HG03378 (cell line): ENCODE measurements around the gene TRIM17.

Source experiments
- ATAC-seq: cut with Tn5 transposase; IDR thresholded peaks from one replicate; pipeline ENCODE4 v1.9.1; 2021; ENCODE audit warnings: mild to moderate bottlenecking, moderate library complexity; ENCODE audit not compliant: unreplicated experiment

TRIM17 gene

DNA sequence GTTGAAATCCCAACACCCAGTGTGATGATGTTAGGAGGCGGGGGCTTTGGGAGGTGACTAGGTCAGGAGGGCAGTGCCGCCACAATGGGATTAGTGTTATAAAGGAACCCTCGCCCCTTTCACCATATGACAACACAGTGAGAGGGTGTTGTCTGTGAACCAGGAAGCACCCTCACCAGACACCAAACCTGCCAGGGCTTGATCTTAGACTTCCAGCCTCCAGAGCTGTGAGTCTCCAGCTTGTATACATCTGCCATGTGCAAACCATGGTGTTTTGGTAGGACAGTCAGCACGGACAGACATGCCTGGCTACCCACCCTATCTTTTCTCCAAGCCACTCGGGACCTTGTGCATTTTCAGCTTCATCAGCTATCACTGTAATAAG lies 14.0 kb downstream of the TRIM17 start:
- ATAC-seq: no peak

DNA sequence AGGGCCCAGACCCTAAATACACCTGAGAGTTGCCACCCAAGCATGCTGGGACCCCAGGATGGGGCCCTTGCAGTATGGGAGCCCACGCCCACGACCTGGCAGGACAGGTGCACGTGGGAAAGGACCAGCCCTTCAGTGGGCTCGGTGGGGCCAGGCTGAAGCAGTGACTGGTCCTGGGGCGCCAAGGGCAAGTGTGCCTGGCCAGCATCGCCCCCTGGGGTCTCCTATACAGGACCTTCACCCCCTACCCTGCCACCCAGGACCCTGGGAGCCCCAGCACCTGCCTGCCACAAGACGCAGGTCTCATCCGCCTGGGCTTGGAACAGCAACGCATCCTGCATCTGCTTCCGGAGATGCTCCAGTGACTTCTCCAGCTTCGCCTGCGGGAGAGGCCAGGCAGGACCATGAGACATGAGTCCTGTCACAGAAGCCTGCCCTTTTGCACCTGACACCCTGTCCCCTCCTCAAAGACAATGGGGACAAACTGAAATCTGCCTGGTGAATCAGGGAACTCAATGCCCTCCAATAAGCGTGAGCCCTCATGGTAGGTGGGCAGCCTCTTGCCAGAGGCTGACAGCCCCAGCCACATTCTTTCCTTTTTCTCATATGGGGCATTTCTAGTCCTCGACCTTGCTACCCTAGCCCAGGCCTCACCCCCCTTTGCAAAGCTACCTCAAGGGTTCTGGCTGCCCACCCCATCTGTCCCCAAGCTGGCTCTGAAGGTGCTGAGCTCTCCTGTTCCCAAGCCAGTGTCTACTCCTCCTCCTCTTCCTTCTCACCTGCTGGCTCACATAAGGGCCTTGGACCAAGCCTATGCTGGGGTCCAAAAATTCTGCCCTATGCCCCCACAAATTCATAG lies 14.7 kb downstream of the TRIM17 start:
- no peak for ATAC-seq

DNA sequence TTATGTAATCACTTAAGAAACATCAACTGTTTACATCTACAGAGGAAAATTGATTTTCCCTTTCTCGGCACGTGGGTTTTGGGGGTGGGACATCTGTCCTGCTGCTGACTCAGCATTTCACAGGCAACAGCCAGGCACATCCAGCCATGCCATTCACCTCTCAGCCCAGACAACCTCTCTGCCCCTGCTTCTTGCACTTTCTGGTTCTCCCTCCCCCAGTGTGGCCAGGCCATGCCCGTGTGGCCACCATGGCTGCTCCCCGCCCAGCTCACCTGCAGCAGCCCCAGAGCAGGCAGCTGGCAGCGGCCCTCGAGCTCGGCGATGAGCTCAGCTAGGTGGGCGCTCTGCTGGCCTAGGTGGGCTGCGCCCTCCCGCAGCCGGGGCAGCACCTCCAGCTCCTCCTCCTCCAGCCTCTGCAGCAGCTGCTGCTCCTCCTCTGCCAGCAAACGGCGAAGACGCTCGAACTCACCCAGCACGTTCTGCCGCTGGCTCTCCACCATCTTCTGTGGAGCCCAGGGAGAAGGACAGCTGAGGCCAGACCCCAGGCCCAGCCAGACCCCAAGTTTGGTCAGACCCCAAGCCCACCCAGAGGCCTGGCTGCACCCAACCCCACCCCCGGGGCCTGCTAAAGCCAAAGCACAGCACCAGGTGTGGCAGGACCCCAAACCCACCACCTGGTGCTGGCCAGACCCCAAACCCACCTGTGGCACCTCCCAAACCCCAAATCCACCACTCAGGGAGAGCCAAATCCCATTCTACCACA lies 15.8 kb downstream of the TRIM17 start:
- no peak for ATAC-seq

DNA sequence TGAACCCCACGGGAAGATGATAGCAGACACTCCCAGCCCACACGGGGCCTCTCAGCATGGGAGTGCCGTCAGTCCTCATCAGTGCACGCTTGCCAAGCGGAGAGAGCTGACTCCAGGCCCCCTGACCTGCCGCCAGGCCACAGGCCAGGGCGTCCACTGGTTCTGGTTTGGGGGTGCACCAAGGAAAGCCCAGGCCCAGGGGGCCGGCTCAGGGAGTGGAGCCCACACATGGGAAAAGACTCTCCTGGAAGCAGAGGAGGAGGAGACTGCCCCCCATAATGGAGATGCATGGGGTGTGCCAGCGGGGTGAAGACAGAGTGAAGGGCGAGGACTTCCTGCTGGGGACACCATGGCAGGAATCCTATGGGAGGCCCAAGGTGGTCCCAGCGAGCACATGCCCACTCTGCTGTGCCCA lies 16.4 kb downstream of the TRIM17 start:
- ATAC-seq: no peak

DNA sequence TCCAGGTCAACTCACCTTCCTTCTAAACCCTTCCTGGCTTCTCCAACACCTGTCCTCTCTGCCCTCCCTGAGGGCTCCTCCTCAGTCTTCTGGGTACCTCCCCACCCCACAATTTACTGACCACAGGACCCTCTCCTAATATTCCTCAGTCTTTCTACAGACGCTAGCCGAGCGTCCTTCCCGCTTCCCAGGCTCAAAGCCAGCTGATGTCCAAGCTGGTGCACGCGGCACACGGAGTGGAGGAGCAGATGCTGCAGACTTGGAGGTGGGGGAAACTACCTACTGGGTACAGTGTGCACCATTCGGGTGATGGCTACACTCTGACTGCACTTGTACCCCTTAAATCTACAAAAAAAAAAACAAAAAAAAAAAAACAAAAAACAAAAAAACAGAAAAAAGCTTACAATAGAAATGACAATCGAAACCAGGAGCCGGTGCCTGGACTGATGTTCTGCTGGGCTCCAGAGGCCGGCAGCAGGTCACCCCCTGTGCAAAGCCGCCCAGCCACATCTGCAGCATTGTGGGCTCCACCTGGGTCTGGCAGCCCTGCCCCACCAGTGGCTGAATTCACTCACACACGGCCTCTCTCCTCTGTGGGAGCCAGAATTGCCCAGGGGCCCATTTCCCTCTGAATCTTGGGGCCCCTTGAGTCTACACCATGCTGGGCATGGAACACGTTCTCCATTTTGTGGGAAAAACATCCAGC lies 17.0 kb downstream of the TRIM17 start:
- no peak for ATAC-seq

DNA sequence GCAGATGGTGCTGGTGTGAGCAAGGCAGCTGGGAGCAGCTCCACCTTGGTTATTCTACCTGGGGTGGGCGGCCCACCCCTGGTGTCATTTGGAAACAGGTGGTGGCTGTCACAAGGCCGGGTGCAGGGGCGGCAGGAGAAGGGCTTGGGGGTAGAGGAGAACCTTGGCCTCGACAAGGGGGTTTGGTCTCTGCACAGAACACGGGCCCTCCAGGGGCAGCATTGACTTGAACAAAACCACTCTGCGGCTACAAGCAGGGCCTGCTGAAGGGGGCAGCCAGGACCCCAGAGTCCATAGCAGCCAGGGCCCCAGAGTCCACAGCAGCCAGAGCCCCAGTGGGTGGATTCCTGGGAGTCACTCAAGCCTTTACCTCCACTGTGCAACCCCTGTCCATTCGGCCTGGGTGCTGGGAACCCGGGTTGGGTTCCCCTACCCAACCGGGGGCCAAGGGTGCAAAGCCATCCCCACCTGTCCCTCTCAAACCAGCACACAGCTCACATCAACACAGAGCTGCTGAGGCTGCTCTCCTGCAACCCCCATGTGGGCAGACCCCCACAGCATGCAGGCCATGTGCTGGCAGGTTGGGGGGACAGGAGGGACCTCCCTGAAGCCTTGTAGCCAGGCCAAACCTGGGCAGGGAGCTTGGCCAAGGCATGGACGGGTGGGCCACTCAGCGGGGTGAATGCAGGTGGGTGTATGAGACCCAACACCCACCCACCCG lies 17.8 kb downstream of the TRIM17 start:
- ATAC-seq: no peak

DNA sequence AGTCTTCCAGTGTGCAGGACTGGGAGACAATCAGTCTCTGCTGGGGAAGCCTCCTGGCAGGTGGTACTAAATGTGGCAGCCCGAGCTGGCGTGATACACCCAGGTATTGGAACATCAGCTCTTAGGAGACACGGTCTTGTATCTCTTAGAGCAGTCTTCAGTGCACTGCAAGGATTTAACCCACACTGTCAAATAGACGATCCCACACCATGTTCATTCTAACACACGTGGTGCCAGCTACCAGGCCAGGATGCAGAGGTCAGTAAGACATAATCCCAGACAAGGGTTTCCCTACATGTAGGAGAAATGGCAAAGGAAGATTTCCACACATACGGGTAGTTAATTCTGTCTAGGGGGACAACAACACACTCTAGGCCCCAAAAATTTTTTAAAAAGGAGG lies 18.7 kb downstream of the TRIM17 start:
- no peak for ATAC-seq

DNA sequence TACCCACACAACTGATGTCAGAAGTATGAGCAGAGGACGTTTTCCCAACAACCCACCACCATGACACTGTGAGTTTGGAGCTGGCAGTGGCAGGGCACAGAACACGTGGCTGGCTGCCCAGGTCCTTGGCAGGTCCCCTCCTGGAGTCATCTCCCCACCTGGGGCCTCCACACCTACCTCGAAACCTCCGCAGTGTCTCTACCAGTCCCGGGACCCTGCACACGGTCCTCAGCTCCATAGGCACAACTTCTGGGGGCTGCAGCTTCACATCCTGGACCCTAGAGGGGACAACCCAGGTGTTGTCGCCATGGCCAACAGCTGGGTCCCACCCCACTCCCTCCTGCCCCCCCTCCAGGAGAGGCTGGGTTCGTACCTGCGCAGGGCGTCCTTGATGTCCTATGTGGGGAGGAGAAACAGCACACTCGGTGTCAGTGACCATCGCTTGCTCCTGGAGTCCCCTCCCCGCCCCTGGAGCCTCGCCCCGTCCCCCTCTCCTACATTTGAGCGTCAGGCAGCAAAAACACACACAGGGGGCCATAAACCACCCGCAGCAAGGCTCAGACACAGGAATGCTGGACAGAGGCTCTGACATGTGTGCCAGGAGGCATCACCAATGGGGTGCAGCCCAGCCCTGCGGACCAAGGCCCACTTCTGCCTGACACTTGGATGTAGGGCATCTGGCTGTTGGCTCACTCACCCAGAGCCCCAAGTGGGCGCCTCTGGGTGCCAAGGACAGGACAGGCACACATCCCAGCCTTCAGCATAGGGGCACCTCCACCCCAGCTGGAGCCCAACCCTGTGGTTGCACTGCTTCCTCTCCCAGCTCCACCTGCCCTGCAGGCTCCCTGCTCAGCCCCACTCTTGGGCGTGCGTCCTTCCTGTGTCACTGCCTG lies 19.6 kb downstream of the TRIM17 start:
- no peak for ATAC-seq

DNA sequence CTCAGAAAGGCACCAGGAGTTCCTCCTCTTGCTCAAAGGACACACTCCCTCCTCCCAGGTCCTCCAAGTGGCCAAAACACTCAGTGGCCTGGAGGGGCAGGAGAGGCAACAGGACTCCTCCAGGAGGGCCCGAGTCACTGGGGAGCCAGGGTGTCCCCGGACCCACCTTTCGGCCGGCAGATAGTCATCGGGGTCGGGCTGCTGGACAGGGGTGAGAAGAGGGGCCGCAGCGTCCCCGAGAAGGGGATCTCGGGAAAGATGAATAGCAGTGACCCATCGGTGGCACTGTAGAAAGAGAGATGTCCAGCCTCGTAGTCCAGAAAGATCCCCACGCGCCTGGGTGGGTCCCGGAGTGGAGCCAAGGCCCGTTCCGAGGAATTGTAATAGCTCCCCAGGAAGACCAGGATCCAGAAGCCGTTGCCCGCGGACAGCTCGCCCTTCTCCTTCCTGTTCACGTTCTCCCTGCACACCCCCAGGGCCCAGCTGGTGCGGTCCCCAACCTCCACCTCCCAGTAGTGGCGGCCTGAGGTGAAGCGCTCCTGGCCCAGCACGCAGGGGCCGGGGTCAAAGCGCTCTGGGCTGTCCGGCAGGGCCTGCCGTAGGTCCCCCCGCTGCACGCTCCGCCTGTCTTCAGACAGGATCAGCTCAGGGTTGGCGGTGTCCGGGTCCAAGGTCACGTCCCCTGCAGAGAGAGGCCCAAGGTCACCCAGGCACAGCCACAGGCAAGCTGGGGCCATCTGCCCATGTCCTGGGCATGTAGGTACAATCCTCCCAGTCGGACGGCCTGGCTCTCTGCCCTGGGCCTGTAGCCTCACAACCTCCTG lies 21.9 kb downstream of the TRIM17 start:
- ATAC-seq: no peak

DNA sequence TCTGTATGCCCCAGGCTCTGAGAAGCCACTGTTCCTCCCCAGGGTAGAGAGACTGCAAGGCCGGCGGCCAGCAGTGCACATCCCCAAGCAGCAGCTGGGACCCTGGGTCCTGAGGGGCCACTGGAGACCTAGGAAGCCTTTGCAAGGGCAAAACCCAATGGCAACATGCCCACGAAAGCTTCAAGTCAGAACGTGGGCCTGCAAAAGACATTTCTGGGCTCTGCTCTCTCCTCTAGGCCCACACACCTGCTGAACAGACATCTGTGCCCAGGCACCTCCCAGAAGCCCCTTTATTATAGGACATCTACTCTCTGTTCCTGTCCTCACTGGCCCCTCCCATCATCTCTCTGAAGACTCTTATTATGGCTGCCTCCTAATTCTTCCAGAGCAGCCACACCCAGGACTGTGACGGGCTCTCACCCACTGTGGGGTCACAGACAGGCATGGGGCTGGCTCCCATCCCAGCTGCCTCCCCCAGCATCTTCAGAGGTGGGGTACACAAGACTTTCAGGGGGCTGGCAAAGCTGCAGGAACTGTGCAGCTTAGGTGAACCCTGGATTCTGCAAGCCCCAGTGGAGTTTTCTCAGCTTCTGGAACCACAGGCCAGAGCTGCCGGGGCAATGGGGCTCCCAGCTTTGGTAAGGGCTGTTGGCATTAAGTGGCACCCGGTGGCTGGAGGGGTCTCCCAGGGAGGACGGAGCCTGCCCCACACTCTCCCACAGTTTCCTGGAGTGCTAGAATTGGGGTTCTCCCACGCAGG lies 22.7 kb downstream of the TRIM17 start:
- no peak for ATAC-seq

DNA sequence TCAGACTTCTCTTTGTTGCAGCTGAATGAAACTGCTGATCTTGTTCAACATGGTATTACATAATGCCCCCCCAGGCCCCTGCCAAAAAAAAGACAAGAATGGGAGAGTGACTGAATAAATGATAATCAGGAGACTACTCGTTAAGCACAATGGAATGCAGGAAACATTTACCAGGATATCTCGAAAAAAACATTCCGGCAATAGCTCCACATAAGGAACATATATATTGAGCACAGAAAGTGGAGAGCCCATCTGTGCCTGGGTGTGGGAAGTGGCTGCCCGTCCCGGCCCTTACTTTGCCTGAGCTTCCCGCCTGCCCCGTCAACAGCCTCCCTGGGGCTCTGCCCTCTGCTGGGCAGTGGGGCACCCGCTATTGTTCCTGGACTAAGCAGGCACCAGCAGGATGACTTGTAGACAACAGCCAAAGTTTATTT lies 23.4 kb downstream of the TRIM17 start:
- ATAC-seq: no peak

DNA sequence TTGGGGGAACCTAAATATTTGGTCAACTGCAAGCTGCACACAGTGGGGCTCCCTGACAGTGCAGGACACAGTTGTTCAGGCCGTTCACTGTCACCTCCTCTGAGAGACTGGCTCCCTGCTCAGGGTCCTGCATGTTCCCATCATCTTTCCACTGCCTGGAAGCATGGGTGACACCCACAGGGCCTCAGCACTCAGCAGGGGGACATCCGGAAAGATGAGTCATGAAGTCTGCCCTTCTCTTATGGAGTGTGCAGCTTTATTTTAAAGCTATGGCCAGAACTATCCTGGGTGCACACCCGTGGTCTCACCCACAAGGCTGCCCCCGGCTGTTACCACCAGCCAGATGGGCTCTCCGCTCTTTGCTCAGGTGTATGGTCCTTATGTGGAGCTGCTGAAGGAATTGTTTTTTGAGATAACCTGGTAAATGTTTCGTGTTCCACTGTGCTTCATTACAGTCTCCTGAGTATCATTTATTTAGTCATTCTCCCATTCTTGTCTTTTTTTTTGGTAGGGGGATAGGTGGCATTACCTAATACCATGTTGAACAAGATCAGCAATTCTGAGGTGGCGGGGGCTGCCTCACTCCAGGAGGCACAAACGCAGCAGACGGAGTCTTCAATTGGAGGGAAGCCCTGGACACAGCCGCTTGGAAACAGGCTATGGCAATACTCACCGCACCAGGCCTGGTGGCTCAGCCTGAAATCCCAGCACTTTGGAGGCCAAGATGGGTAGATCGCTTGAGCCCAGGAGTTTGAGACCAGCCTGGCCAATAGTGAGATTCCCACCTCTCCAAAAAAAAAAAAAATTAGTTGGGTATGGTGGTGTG lies 24.3 kb downstream of the TRIM17 start:
- no peak for ATAC-seq

DNA sequence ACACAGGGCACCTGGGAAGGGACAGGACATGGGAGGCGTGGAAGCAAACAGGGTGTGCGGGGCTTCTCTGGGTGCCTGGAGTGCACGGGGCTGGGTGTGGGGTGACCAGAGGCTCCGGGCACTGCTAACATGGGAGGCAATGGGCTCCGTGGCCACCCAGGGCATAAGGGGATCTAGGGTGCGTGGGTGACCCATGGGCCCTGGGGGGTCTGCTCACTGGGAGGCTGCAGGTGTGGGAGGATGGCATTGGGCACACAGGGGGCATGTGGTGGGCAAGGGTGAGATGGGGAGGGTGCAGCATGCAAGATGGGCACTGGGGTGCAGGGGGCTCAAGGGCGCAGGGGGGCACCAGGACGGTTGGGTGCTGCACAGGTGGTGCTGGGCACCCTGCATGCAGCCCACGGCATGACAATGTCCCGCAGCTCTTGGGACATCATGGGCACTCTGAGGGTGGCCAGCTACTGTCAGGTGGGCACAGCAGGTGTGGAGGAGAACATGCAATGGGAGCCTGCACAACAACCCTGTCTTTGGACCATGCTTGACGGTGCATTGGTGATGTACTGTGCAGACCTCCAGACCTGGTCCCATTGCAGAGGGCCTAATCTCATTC lies 25.1 kb downstream of the TRIM17 start:
- ATAC-seq: no peak

DNA sequence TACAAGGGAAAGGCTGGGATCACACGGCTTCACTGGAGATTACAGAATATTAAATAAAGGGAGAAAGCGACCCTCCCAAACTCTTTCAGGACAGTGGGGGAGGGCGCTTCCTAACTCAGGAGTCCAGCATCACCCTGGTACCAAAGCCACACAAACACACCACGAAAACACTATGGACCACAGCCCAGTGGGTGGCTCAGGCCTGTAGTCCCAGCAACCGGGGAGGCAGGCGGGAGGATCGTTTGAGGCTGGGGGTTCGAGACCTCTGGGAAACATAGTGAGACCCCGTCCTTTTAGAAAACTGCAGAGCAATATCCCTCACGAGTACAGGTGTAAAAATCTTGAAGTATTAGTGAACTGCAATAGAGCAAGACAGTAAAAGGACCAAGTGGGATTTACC lies 26.0 kb downstream of the TRIM17 start:
- ATAC-seq: no peak

DNA sequence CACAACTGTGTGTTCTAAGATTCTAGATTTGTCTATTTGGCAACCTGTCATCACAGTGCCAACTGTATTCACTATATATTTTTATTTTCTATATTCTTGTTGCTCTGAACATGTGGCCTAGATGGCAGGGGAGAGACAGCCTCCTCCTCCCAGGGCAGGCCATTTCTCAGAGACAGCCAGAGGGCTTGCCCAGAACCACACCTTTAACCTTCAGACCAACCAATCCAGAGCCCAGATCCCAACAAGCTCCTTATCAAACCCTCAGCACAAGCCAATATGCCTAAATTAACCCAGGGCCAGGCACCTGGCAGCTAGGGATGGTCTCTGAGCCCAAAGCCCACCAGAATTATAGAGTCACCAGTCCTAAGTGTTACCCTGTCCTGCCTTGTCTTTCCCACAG lies 29.3 kb downstream of the TRIM17 start:
- no peak for ATAC-seq

DNA sequence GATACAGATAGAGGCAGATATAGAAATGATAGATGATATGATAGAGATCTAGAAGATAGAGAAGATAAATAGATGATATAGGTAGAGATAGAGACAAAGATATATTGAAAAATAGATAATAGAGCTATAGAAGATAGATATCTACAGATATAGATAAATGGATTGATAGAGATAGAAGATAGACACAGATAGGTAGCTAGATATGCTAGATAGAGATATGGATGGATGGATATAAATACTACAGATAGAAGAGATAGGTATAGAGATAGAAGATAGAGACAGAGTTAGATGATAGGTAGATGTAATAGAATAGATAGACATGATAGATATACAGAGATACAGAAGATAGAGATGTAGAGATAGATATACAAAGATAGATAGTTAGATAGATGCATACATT lies 31.4 kb downstream of the TRIM17 start:
- ATAC-seq: no peak

DNA sequence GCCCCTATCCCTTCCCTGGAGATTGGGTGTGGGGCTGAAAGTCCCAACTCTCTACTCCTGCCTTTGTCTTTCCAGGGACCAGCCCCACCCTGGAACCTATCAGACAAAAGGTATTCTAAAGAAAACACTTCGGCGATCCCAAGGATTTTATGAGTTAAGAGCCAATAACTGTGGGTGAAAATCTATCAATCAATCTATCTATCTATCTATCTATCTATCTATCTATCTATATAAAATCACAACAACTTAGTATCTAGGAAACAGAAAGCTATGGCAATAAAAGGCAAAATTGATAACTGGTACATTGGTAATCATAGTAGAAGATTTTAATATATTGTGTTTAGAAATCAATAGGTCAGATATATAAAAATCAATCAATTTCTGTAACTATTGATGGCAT lies 32.9 kb downstream of the TRIM17 start:
- no peak for ATAC-seq
